ENCODE measurements around the gene SMIM33.

SMIM33 gene

DNA sequence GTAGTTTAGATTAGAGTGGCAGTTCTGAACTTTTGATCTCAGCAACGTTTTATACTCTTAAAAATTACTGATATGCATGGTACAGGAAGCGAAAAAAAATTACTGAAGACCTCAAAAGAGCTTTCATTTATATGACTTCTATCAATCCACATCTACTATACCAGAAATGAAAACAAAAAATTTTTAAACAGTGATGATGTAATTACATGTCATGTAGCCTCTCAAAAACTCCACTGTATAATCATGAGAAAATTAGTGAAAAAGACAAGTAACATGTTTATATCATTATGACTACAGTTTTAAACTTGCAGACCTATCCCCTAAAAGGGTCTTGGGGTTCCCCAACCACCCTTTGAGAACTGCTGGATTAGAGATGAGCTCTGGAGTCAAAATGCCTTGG is 40.8 kb upstream of the SMIM33 start:
- Histone ChIP-seq H3K36me3 (replicated peaks; ENCODE audit: low read depth, low read length) (no peaks in the 10 kb centered on the region), H3K9me3 (ENCODE audit: insufficient read depth, low read length) (no peaks in the 10 kb centered on the region), H3K79me2 (ENCODE audit: low read length) (no peaks in the 10 kb centered on the region), H2AFZ (ENCODE audit: low read depth, low read length) (no peak overlapping the region), H4K20me1 (ENCODE audit: insufficient read depth, low read length) (no peaks in the 10 kb centered on the region), H3K27me3 (ENCODE audit: low read depth, low read length) (no peaks in the 10 kb centered on the region), H3K4me2 (ENCODE audit: low read length) (no peak overlapping the region), H3K9ac (ENCODE audit: low read length) (no peak overlapping the region), H3K4me1 (ENCODE audit: low read length) (no peaks in the 10 kb centered on the region), H3K27ac (ENCODE audit: low read length) (no peak overlapping the region), H3K4me3 (ENCODE audit: low read length) (no peak overlapping the region)
- no peak for TF ChIP-seq EZH2phosphoT487 (IDR thresholded peaks at IDR 0.05; ENCODE audit: low read depth)
- TF ChIP-seq, protein P1, sequence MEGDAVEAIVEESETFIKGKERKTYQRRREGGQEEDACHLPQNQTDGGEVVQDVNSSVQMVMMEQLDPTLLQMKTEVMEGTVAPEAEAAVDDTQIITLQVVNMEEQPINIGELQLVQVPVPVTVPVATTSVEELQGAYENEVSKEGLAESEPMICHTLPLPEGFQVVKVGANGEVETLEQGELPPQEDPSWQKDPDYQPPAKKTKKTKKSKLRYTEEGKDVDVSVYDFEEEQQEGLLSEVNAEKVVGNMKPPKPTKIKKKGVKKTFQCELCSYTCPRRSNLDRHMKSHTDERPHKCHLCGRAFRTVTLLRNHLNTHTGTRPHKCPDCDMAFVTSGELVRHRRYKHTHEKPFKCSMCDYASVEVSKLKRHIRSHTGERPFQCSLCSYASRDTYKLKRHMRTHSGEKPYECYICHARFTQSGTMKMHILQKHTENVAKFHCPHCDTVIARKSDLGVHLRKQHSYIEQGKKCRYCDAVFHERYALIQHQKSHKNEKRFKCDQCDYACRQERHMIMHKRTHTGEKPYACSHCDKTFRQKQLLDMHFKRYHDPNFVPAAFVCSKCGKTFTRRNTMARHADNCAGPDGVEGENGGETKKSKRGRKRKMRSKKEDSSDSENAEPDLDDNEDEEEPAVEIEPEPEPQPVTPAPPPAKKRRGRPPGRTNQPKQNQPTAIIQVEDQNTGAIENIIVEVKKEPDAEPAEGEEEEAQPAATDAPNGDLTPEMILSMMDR (IDR thresholded peaks at IDR 0.05; ENCODE audit: low read depth, low read length) = no peak

DNA sequence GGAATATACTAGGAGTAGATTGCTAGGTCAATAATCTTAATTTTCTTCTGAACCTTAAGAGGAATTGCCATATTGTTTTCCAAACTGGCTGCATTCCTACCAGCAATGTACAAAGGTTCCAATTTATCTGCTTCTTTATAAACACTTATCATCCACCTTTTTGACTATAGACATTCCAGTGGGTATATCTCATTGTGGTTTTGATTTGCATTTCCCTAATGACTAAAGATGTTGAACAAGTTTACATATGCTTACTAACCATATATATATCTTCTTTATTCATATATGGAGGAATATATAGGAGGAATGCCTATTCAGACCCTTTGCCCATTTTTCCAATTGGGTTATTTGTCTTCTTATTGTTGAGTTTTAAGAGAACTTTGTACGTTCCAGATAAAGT is 39.1 kb upstream of the SMIM33 start:
- no peaks in the 10 kb centered on the region for H4K20me1 ChIP-seq (ENCODE audit: insufficient read depth, low read length)
- no peaks in the 10 kb centered on the region for H3K36me3 ChIP-seq (replicated peaks; ENCODE audit: low read depth, low read length)
- H3K4me1 ChIP-seq (ENCODE audit: low read length) = peaks cover 2% of the 10 kb centered on the region
- no peak overlapping the region for H3K27ac ChIP-seq (ENCODE audit: low read length)
- TF ChIP-seq, protein P1 (IDR thresholded peaks at IDR 0.05; ENCODE audit: low read depth, low read length) = no peak
- TF ChIP-seq EZH2phosphoT487 (IDR thresholded peaks at IDR 0.05; ENCODE audit: low read depth) = no peak
- no peak overlapping the region for H3K9ac ChIP-seq (ENCODE audit: low read length)
- H3K4me2 ChIP-seq (ENCODE audit: low read length) = no peak overlapping the region
- H3K79me2 ChIP-seq (ENCODE audit: low read length) = no peaks in the 10 kb centered on the region
- no peaks in the 10 kb centered on the region for H3K9me3 ChIP-seq (ENCODE audit: insufficient read depth, low read length)
- no peak overlapping the region for H2AFZ ChIP-seq (ENCODE audit: low read depth, low read length)
- H3K27me3 ChIP-seq (ENCODE audit: low read depth, low read length) = no peaks in the 10 kb centered on the region
- no peak overlapping the region for H3K4me3 ChIP-seq (ENCODE audit: low read length)

DNA sequence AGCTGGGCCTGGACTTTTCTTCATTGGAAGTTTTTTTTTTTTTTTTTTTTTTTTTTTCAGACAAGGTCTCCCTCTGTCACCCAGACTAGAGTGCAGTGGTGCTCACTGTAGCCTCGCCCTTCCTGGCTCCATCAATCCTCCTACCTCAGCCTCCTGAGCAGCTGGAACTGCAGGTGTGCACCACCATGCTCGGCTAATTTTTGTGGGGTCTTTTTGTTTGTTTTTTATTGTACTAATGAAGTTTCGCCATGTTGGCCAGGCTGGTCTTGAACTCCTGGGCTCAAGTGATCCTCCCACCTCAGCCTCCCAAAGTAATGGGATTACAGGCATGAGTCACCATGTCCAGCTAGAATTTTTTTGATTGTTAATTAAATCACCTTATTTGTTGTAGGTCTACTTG is 35.1 kb upstream of the SMIM33 start:
- Histone ChIP-seq H3K79me2 (ENCODE audit: low read length) (no peaks in the 10 kb centered on the region), H2AFZ (ENCODE audit: low read depth, low read length) (no peak overlapping the region), H3K36me3 (replicated peaks; ENCODE audit: low read depth, low read length) (no peaks in the 10 kb centered on the region), H3K4me1 (ENCODE audit: low read length) (peaks cover 29% of the 10 kb centered on the region), H3K9me3 (ENCODE audit: insufficient read depth, low read length) (no peaks in the 10 kb centered on the region), H3K27me3 (ENCODE audit: low read depth, low read length) (no peaks in the 10 kb centered on the region), H3K4me3 (ENCODE audit: low read length) (no peak overlapping the region), H3K27ac (ENCODE audit: low read length) (no peak overlapping the region), H3K9ac (ENCODE audit: low read length) (no peak overlapping the region), H4K20me1 (ENCODE audit: insufficient read depth, low read length) (no peaks in the 10 kb centered on the region), H3K4me2 (ENCODE audit: low read length) (no peak overlapping the region)
- no peak for TF ChIP-seq EZH2phosphoT487 (IDR thresholded peaks at IDR 0.05; ENCODE audit: low read depth)
- TF ChIP-seq, protein P1 (IDR thresholded peaks at IDR 0.05; ENCODE audit: low read depth, low read length) = no peak

DNA sequence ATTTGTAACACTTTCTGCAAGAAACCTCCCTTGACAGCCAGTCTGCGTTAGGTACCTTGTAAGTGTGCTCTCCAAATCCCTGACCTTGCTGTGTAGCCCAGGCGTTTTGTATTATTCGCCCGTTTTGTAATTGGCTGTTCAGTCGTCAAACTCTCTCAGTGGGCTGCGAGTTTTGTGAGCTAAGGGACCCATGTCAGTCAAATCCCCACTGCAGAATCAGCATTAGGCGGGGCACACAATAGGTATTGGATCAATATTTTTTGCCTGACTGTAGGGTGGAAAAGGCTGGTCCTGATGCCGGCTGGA is 32.1 kb upstream of the SMIM33 start:
- H3K36me3 ChIP-seq (replicated peaks; ENCODE audit: low read depth, low read length) = no peaks in the 10 kb centered on the region
- no peak overlapping the region for H3K27ac ChIP-seq (ENCODE audit: low read length)
- H3K79me2 ChIP-seq (ENCODE audit: low read length) = no peaks in the 10 kb centered on the region
- H4K20me1 ChIP-seq (ENCODE audit: insufficient read depth, low read length) = no peaks in the 10 kb centered on the region
- no peaks in the 10 kb centered on the region for H3K27me3 ChIP-seq (ENCODE audit: low read depth, low read length)
- peak overlapping the region; percentile 85 for H3K4me2 ChIP-seq (ENCODE audit: low read length)
- peaks cover 30% of the 10 kb centered on the region for H3K4me1 ChIP-seq (ENCODE audit: low read length)
- H2AFZ ChIP-seq (ENCODE audit: low read depth, low read length) = no peak overlapping the region
- H3K4me3 ChIP-seq (ENCODE audit: low read length) = peak overlapping the region; percentile 96
- TF ChIP-seq, protein P1 (IDR thresholded peaks at IDR 0.05; ENCODE audit: low read depth, low read length) = no peak
- TF ChIP-seq EZH2phosphoT487 (IDR thresholded peaks at IDR 0.05; ENCODE audit: low read depth) = no peak
- H3K9ac ChIP-seq (ENCODE audit: low read length) = peak overlapping the region; percentile 37; the same call in 1 of the 2 replicates
- H3K9me3 ChIP-seq (ENCODE audit: insufficient read depth, low read length) = no peaks in the 10 kb centered on the region
